Ecto neural progenitor cell (in vitro differentiated cells): ENCODE measurements around the gene SRP9.
"Not testable (repeated sequence)": the region's sequence is repeated elsewhere in the genome, so short reads cannot be mapped to it uniquely, and the experiment has no call there.

Experiments
- DNase-seq: peaks from one replicate; pipeline ENCODE4 v3.0.0-alpha.2; 2018; ENCODE audit warnings: low spot score

Gene SRP9

GRCh38 chr1:225774281-225775147, 3.1 kb upstream of the SRP9 start:
- DNase-seq = no peak

- no peak for DNase-seq
These were observed 1.3 kb upstream of the SRP9 start for GRCh38 chr1:225776294-225776693.

- DNase-seq = no peak
These were observed 506 bp upstream of the SRP9 start for GRCh38 chr1:225777058-225777582.

GRCh38 chr1:225778337-225778669, 677 bp downstream of the SRP9 start:
- DNase-seq = no peak

GRCh38 chr1:225779165-225779564, 1.5 kb downstream of the SRP9 start:
- DNase-seq = not testable (repeated sequence)

DNA sequence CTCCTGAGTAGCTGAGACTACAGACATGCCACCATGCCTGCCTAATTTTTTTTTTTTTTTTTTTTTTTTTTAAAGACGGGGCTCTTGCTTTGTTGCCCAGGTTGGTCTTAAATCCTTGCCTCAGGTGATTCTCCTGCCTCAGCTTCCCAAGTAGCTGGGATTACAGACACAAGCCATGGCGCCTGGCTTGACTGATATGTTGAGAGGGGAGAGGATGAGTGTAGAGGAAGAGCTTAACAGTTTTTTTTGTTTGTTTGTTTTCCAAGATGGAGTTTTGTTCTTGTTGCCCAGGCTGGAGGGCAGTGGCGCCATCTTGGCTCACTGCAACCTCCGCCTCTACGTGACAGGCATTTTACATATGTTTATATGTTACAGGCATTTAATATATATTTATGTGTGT, 2.5 kb downstream of the SRP9 start:
- no peak for DNase-seq

DNA sequence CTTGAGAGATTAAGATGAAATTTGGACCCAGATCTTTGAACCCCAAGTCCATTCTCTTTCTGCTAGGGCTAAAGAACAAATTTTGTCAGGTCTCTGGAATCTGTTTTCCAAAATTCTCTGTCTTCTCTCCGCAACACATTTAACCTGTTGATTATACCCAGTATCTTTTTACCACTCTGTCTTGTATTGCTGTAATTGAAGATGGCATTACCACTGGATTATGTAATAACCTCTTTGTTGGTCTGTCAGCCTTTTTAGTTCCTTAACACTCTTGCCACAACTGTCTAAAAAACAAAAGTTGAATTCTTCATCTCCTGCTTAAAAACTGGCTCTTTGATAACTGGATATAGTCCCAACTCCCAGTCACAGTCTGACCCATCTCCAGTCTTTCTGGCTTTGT, 3.0 kb downstream of the SRP9 start:
- DNase-seq = no peak

DNA sequence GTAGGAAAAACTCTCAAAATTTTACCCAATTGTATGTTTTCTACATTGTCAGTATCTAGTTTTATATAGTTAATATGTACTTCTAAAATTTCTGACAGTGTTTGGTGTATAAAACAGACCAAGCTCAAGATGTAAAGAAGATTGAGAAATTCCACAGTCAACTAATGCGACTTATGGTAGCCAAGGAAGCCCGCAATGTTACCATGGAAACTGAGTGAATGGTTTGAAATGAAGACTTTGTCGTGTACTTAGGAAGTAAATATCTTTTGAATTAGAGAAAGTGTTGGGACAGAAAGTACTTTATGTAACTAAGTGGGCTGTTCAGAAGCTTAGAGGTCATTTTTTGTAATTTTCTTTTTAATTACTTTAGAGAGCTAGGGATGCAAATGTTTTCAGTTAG, 11.5 kb downstream of the SRP9 start:
- DNase-seq = not testable (repeated sequence)

DNA sequence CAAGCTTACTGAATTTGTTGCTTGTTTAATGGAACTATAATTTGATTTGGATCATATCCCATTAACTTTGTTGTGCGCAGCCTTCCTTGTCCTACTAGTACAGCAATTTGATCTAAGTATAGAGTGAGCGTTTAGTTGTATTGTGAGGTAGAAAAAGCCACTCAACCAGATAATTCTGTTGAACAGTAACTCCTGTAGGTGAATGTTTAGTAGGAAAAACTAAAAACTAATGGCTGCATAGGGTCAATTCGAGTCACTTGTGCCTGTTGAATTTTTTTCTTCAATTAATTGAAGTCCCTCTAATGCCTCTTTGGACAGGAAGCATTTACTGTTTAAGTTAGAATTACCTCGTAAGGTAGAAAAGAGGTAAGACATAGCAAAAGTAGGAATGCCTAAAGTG, 17.3 kb downstream of the SRP9 start:
- no peak for DNase-seq

DNA sequence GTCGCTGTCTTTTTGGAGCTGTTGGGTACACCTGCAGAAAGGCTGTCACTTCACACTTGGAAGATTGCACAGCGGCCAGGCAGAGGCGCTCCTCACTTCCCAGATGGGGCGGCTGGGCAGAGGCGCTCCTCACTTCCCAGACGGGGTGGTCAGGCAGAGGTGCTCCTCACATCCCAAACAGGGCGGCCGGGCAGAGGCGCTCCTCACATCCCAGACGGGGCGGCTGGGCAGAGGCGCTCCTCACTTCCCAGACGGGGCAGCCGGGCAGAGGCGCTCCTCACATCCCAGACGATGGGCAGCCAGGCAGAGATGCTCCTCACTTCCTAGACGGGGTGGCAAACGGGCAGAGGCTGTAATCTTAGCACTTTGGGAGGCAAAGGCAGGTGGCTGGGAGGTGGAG, 18.5 kb downstream of the SRP9 start:
- DNase-seq = not testable (repeated sequence)

DNA sequence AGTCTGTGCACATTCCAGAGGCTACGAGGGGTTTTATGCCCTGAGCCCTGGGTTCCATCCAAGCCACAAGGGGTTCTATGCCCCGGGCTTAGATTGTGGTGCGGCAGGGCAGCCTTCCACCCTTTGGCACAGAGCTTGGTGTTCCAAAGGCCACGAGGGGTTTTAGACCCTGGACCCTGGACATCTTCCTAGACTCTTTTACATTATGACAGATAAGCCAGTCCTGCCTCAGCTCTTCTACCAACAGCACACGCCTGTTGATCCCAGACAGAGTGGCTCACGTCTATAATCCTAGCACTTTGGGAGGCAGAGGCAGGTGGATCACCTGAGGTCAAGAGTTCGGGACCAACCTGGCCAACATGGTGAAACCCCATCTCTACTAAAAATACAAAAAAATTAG, 23.5 kb downstream of the SRP9 start:
- not testable (repeated sequence) for DNase-seq

- no peak for DNase-seq
These were observed 28.6 kb downstream of the SRP9 start for GRCh38 chr1:225806249-225806648.

- not testable (repeated sequence) for DNase-seq
These were observed 29.1 kb downstream of the SRP9 start for GRCh38 chr1:225806736-225807135.

GRCh38 chr1:225808136-225808535, 30.5 kb downstream of the SRP9 start:
- no peak for DNase-seq

DNA sequence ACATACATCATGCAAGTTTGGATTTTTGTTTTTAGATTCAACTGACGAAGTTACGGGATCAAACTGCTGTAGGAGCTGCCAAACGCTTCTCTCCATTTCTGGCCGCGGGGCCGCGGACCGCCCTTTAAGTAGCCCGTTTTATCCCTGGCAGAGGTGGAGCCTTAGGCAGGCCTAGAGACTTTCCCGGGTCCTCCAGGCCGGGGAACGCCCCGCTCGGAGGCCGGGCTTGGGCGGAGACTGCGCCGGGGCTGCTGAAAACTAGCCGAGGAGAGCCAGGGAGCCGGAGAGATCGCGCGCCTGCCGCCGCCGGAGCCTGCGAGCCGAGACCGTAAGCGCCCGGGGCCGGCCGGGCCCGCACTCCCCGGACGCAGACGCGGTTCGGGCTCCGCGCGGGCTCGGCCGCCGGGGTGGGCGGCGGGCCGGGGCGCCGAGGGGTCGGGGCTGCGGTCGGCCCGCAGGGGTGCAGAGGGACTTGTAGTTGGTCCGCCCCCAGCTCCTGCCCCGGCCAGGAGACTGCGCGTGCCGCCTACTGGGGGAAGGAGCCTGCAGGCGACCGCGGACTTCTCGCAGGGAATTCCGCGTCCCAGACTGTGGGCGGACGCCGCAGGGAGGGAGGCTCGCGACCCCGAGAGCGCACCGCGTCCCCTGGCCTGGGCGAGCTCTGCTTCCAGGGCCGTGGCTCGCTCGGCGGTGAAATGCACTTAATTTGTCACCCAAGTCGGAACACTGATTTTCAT, 32.4 kb downstream of the SRP9 start, which contains the start of gene EPHX1:
EPHX1 (plus strand) TSS at position 283 of the 737 bp plus-strand sequence. CDS start 18,606 bp downstream, outside the sequence.
- DNase-seq = peak; percentile 92

DNA sequence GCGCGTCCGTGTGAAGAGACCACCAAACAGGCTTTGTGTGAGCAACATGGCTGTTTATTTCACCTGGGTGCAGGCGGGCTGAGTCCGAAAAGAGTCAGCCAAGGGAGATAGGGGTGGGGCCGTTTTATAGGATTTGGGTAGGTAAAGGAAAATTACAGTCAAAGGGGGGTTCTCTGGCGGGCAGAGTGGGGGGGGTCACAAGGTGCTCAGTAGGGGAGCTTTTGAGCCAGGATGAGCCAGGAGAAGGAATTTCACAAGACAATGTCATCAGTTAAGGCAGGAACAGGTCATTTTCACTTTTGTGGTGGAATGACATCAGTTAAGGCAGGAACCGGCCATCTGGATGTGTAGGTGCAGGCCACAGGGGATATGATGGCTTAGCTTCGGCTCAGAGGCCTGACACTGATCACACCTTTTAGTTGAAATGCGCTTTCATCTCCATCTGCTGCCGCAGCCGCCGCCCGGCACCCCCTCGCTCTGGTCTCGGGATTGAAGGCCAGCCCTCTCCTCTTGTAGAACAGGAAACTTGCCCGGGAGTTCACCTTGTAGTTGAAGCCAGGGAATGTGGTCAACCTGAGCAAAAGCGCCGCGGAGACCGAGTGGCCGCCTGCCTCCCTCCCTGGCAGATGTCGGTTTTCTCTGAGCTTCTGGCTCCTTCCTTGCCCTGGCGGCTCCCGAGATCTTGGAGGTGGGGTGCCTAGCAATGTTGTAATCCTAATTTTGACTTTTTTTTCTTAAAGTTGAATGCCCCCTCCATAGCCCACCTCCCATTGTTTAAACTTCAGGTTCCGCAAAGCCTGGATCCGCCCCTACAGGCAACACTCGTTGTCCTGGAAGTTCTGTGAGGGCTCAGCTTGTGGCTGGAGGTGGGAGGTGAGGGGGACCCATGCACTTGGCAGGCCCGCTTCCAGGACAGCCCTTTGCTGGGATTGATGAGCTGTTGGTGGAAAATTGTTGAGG, 33.2 kb downstream of the SRP9 start:
- peak; percentile 53 for DNase-seq

GRCh38 chr1:225811622-225812487, 34.2 kb downstream of the SRP9 start:
- peak; percentile 61 for DNase-seq

- DNase-seq = no peak
These were observed 35.0 kb downstream of the SRP9 start for GRCh38 chr1:225812488-225813213.

DNA sequence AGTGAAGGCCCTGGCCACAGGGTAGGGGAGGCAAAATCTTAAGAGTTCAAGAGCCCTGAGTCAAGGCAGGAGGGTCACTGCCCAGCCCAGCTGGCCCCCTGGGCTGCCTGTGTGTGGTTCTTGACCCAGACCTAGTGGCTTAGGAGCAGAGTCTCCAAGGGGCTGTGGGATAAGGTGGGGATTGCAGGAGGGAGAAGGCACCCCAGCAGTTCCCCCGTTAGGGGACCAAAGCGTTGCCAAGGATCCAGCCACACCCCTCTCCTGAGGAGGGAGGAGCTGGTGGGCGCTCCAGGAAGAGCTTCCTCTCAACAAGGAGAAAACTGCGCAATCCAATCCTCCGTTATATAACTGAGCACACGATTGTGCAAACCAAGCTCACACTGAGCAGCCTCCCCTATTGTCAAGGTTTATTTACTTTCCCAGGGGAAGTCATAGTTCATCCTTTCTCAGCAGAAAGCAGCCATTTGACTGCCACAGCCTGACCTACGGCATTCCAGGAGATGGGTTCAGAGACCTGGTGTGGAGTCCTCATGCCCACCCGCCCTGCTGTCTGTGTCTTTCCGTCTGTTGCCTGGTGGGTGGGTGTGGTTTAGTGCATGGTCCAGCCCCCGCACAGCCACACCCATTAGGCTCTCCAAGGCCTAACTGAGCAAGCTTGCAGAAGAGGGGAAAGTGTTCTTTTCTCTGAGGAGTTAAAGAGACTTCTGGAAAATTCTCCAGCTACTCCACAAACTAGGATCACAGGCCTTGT, 35.8 kb downstream of the SRP9 start:
- no peak for DNase-seq
